ENCODE results near the gene HSFX1. TPM values are rescaled to one million over a fixed set of nuclear protein-coding genes. Genes with fewer than 3 reads are reported as not detected.
"Not testable (repeated sequence)": the region's sequence is repeated elsewhere in the genome, so short reads cannot be mapped to it uniquely, and the experiment has no call there.

HSFX1 gene
- total RNA-seq (2021; ENCODE audit: unreplicated experiment) (1.0 TPM), Bru-seq, nascent RNA (percentile 27 among the genes with signal in this experiment), BruChase-seq, experiment 1, labeled RNA remaining after a 2-hour chase (percentile 16 among the genes with signal in this experiment), BruChase-seq, experiment 2, labeled RNA remaining after a 6-hour chase (percentile 35 among the genes with signal in this experiment)
- 1.5 TPM for polyA plus RNA-seq (2012; ENCODE audit: insufficient read length)
- long read RNA-seq, partial matches to known transcripts = 0 of 1 reads
- long read RNA-seq, other reads (novel, unspliced or antisense) = 1 of 1 reads

- ATAC-seq; H3K4me3 ChIP-seq (ENCODE audit: low read depth in 2 of 2, low read length in 2 of 2); H3K36me3 ChIP-seq (ENCODE audit: control insufficient read depth, insufficient read depth, low read length); H3K9me3 ChIP-seq (ENCODE audit: control insufficient read depth, insufficient read depth, low read depth, low read length); POLR2A ChIA-PET; in situ Hi-C loops (cut with HindIII; ENCODE audit: low pct_unique_long_range_greater_than_20kb, low sequenced_read_pairs); H3K27ac ChIP-seq (ENCODE audit: low read length); CTCF ChIA-PET; H3K4me1 ChIP-seq (ENCODE audit: control insufficient read depth, insufficient read depth, low read length); H3K27me3 ChIP-seq (ENCODE audit: control insufficient read depth, insufficient read depth, low read length); DNase-seq (ENCODE audit: low read depth, low spot score); intact Hi-C loops (cut with micrococcal nuclease; ENCODE audit: unreplicated experiment); BruUV-seq (replicated peaks): not testable (repeated sequence)
Measured at GRCh38 chrX:149773768-149774167, at the start of gene HSFX1. TSS of gene HSFX1 (plus strand) at chrX:149774068. CDS start at chrX:149774682, 614 bp downstream.

- POLR2A ChIA-PET; H3K27me3 ChIP-seq (ENCODE audit: control insufficient read depth, insufficient read depth, low read length); H3K27ac ChIP-seq (ENCODE audit: low read length); ATAC-seq; BruUV-seq (replicated peaks); H3K9me3 ChIP-seq (ENCODE audit: control insufficient read depth, insufficient read depth, low read depth, low read length); DNase-seq (ENCODE audit: low read depth, low spot score); CTCF ChIA-PET; H3K4me1 ChIP-seq (ENCODE audit: control insufficient read depth, insufficient read depth, low read length); in situ Hi-C loops (cut with HindIII; ENCODE audit: low pct_unique_long_range_greater_than_20kb, low sequenced_read_pairs); H3K4me3 ChIP-seq (ENCODE audit: low read depth in 2 of 2, low read length in 2 of 2); intact Hi-C loops (cut with micrococcal nuclease; ENCODE audit: unreplicated experiment); H3K36me3 ChIP-seq (ENCODE audit: control insufficient read depth, insufficient read depth, low read length): not testable (repeated sequence)
Measured at GRCh38 chrX:149727308-149727707, 46.6 kb upstream of the HSFX1 start.

- H3K4me3 ChIP-seq (ENCODE audit: low read depth in 2 of 2, low read length in 2 of 2); CTCF ChIA-PET; H3K36me3 ChIP-seq (ENCODE audit: control insufficient read depth, insufficient read depth, low read length); in situ Hi-C loops (cut with HindIII; ENCODE audit: low pct_unique_long_range_greater_than_20kb, low sequenced_read_pairs); POLR2A ChIA-PET; H3K9me3 ChIP-seq (ENCODE audit: control insufficient read depth, insufficient read depth, low read depth, low read length); intact Hi-C loops (cut with micrococcal nuclease; ENCODE audit: unreplicated experiment); BruUV-seq (replicated peaks); H3K27me3 ChIP-seq (ENCODE audit: control insufficient read depth, insufficient read depth, low read length); H3K4me1 ChIP-seq (ENCODE audit: control insufficient read depth, insufficient read depth, low read length); H3K27ac ChIP-seq (ENCODE audit: low read length); DNase-seq (ENCODE audit: low read depth, low spot score): not testable (repeated sequence)
- peak; percentile 87 for ATAC-seq
Measured at GRCh38 chrX:149742269-149742668, 31.6 kb upstream of the HSFX1 start.

- POLR2A ChIA-PET; H3K4me1 ChIP-seq (ENCODE audit: control insufficient read depth, insufficient read depth, low read length); H3K27me3 ChIP-seq (ENCODE audit: control insufficient read depth, insufficient read depth, low read length); H3K9me3 ChIP-seq (ENCODE audit: control insufficient read depth, insufficient read depth, low read depth, low read length); CTCF ChIA-PET; H3K27ac ChIP-seq (ENCODE audit: low read length); H3K36me3 ChIP-seq (ENCODE audit: control insufficient read depth, insufficient read depth, low read length); intact Hi-C loops (cut with micrococcal nuclease; ENCODE audit: unreplicated experiment); H3K4me3 ChIP-seq (ENCODE audit: low read depth in 2 of 2, low read length in 2 of 2); DNase-seq (ENCODE audit: low read depth, low spot score); in situ Hi-C loops (cut with HindIII; ENCODE audit: low pct_unique_long_range_greater_than_20kb, low sequenced_read_pairs); BruUV-seq (replicated peaks): not testable (repeated sequence)
- ATAC-seq = peak; percentile 81
Measured at GRCh38 chrX:149746390-149747007, 27.4 kb upstream of the HSFX1 start.

- ChIA-PET CTCF (no interaction called here), POLR2A (no interaction called here)
- ATAC-seq (no peak), DNase-seq (ENCODE audit: low read depth, low spot score) (no peak)
- no peak overlapping the region for H3K4me3 ChIP-seq (ENCODE audit: low read depth in 2 of 2, low read length in 2 of 2)
- H3K27me3 ChIP-seq (ENCODE audit: control insufficient read depth, insufficient read depth, low read length) = no peaks in the 10 kb centered on the region; the same call in 1 of the 2 replicates
- intact Hi-C loops (cut with micrococcal nuclease; ENCODE audit: unreplicated experiment) (no loop called here), in situ Hi-C loops (cut with HindIII; ENCODE audit: low pct_unique_long_range_greater_than_20kb, low sequenced_read_pairs) (no loop called here)
- H3K4me1 ChIP-seq (ENCODE audit: control insufficient read depth, insufficient read depth, low read length) = no peaks in the 10 kb centered on the region
- BruUV-seq (replicated peaks) = no TSS peak
- H3K27ac ChIP-seq (ENCODE audit: low read length) = no peak overlapping the region
- no peaks in the 10 kb centered on the region for H3K36me3 ChIP-seq (ENCODE audit: control insufficient read depth, insufficient read depth, low read length)
- H3K9me3 ChIP-seq (ENCODE audit: control insufficient read depth, insufficient read depth, low read depth, low read length) = no peaks in the 10 kb centered on the region
- TF ChIP-seq CTCF (IDR thresholded peaks at IDR 0.05) = no peak
- no peak for TF ChIP-seq SIN3A (IDR thresholded peaks at IDR 0.05; ENCODE audit: borderline replicate concordance, insufficient read depth, low read depth, low read length)
- no peak for TF ChIP-seq TCF7L2 (IDR thresholded peaks at IDR 0.05; ENCODE audit: low read depth, low read length)
- TF ChIP-seq POLR2AphosphoS5 (IDR thresholded peaks at IDR 0.05; ENCODE audit: low read depth, low read length) = no peak
Measured at GRCh38 chrX:149757206-149758067, 16.4 kb upstream of the HSFX1 start.
